B cell (primary cell): ENCODE data around the gene SERPINI1.

Experiments used
- EZH2 ChIP-seq: IDR thresholded peaks from 2 replicates; pipeline ENCODE4 v1.6.1; 2012; ENCODE audit warnings: borderline replicate concordance, low read depth, mild to moderate bottlenecking, moderate library complexity, low read length; ENCODE audit not compliant: insufficient read depth, poor library complexity, severe bottlenecking
- TF ChIP-seq, protein P1 (sequence below): fragments of 200-600 bp; IDR thresholded peaks from one replicate; pipeline ENCODE4 v1.8.0; 2022; ENCODE audit warnings: antibody characterized with exemption, mild to moderate bottlenecking

DNA sequence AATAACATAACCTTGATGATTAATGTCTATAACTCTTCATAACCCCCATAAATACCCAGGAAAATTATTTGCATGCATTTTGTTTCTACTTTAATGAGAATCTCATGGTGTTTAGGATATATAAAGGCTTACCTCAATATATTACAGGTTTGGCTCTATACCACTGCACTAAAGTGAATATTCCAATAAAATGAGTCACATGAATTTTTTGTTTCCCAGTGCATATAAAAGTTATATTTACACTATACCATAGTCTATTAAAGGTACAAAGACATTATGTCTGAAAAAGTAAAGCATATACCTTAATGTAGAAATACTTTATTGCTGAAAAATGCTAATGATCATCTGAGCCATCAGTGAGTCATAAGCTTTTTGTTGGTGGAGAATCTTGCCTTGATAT, 74.7 kb downstream of the SERPINI1 start:
- TF ChIP-seq, protein P1, sequence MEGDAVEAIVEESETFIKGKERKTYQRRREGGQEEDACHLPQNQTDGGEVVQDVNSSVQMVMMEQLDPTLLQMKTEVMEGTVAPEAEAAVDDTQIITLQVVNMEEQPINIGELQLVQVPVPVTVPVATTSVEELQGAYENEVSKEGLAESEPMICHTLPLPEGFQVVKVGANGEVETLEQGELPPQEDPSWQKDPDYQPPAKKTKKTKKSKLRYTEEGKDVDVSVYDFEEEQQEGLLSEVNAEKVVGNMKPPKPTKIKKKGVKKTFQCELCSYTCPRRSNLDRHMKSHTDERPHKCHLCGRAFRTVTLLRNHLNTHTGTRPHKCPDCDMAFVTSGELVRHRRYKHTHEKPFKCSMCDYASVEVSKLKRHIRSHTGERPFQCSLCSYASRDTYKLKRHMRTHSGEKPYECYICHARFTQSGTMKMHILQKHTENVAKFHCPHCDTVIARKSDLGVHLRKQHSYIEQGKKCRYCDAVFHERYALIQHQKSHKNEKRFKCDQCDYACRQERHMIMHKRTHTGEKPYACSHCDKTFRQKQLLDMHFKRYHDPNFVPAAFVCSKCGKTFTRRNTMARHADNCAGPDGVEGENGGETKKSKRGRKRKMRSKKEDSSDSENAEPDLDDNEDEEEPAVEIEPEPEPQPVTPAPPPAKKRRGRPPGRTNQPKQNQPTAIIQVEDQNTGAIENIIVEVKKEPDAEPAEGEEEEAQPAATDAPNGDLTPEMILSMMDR = no peak
- TF ChIP-seq EZH2 = no peak
